ENCODE measurements around the gene SLC22A31.

SLC22A31 gene

DNA sequence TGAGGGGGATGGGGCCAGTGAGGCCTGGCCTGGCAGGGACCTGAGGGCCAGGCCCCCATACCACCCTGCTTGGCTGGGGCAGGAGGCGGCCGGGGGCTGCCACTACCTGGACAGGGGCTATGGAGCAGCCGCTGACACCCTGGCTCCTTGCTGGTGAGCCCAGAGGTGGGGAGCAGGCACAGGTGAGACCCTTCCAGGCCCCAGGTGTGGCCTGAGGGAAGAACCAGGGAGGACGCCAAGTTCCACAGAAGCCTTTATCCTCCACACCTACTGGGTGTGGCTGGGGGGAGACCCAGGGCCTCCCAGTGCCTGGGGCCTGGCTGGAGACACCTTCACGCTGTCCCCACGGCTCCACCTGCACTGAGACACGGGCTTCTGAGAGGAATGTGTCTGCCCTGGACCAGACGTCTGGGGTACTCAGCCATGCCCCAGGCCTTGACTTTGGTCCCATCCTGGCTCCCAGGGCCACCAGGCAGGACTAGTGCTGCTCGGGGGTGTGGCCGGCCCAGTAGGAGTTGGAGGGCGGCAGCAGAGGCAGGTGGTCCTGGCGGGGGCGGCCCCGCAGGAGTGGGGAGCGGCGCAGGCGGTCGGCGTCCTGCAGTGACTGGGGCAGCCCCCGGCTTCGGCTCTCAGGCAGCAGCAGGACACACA is 4.7 kb downstream of the SLC22A31 start:
- Histone ChIP-seq H3F3A (ENCODE audit: insufficient read depth, low read length) (no peaks in the 10 kb centered on the region), H3K27me3 (replicated peaks; ENCODE audit: insufficient read depth, low read length) (no peaks in the 10 kb centered on the region), H3K79me2 (ENCODE audit: low read length) (no peaks in the 10 kb centered on the region), H3K9me2 (replicated peaks; ENCODE audit: insufficient read depth, low read length) (no peaks in the 10 kb centered on the region), H3K36me3 (replicated peaks; ENCODE audit: insufficient read depth, low read length) (no peaks in the 10 kb centered on the region), H3K4me3 (ENCODE audit: low read length) (no peak overlapping the region), H3K9me3 (replicated peaks; ENCODE audit: insufficient read depth, low read length) (no peaks in the 10 kb centered on the region), H4K20me1 (ENCODE audit: insufficient read depth, low read length) (no peaks in the 10 kb centered on the region), H3K9ac (ENCODE audit: low read length) (no peak overlapping the region), H2AFZ (ENCODE audit: low read length) (no peak overlapping the region), H3K4me1 (ENCODE audit: low read length) (no peaks in the 10 kb centered on the region), H3K4me2 (ENCODE audit: low read depth, low read length) (no peak overlapping the region), H3K27ac (ENCODE audit: low read length) (no peak overlapping the region)
- no peak for TF ChIP-seq CTCF (IDR thresholded peaks at IDR 0.05; ENCODE audit: low read length)
- DNase-seq: no peak

- no peak for DNase-seq
- Histone ChIP-seq H3K4me3 (ENCODE audit: low read length) (no peak overlapping the region), H3K9me2 (replicated peaks; ENCODE audit: insufficient read depth, low read length) (no peaks in the 10 kb centered on the region), H2AFZ (ENCODE audit: low read length) (no peak overlapping the region), H3F3A (ENCODE audit: insufficient read depth, low read length) (no peaks in the 10 kb centered on the region), H3K36me3 (replicated peaks; ENCODE audit: insufficient read depth, low read length) (no peaks in the 10 kb centered on the region), H3K27ac (ENCODE audit: low read length) (no peak overlapping the region), H3K4me2 (ENCODE audit: low read depth, low read length) (no peak overlapping the region), H4K20me1 (ENCODE audit: insufficient read depth, low read length) (no peaks in the 10 kb centered on the region), H3K9me3 (replicated peaks; ENCODE audit: insufficient read depth, low read length) (no peaks in the 10 kb centered on the region), H3K79me2 (ENCODE audit: low read length) (no peaks in the 10 kb centered on the region), H3K4me1 (ENCODE audit: low read length) (no peaks in the 10 kb centered on the region), H3K9ac (ENCODE audit: low read length) (no peak overlapping the region), H3K27me3 (replicated peaks; ENCODE audit: insufficient read depth, low read length) (no peaks in the 10 kb centered on the region)
- TF ChIP-seq CTCF (IDR thresholded peaks at IDR 0.05; ENCODE audit: low read length): no peak
- TF ChIP-seq EZH2phosphoT487 (IDR thresholded peaks at IDR 0.05; ENCODE audit: low read length): no peak
- TF ChIP-seq EZH2 (optimal IDR thresholded peaks at IDR 0.05; ENCODE audit: low read depth, low read length): no peak
Observed at GRCh38 chr16:89194340-89195311, 5.7 kb downstream of the SLC22A31 start.

DNA sequence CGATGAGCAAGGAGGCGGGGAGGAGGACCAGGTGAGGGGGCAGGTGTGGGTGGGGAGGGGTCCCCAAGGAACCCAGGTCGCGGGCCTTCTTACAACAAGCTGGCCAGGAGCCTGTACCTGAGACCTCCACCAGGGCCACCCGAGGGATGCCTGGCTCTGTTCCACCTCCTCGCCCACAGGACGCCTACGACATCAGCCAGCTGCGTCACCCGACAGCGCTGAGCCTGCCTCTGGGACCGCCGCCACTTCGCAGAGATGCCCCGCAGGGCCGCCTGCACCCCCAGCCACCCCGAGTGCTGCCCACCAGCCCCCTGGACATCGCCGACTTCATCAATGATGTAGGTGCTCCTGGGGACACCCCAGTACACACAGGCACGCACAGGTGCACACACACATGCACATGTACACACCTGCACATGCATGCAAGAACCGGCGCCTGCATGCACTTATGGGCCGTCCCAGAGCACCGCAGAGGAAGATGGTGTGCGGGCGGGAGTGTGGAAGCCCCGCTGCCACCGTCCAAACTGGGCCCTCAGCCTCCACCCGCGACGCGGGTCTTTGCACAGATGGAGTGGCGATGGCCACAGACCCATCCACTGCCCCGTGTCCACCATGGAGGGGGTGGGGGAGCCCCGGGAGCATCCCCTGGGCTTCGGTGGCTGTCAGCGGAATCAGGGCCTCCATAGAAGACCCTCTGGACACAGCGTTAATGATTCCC is 6.6 kb downstream of the SLC22A31 start:
- no peak overlapping the region for H2AFZ ChIP-seq (ENCODE audit: low read length)
- no peak for DNase-seq

More for the DNA sequence above, 6.6 kb downstream of the SLC22A31 start:
- Histone ChIP-seq H3K79me2 (ENCODE audit: low read length) (no peaks in the 10 kb centered on the region), H3K27ac (ENCODE audit: low read length) (no peak overlapping the region), H3K4me1 (ENCODE audit: low read length) (no peaks in the 10 kb centered on the region), H3K36me3 (replicated peaks; ENCODE audit: insufficient read depth, low read length) (no peaks in the 10 kb centered on the region), H3K9me2 (replicated peaks; ENCODE audit: insufficient read depth, low read length) (no peaks in the 10 kb centered on the region), H3K9ac (ENCODE audit: low read length) (no peak overlapping the region), H3F3A (ENCODE audit: insufficient read depth, low read length) (no peaks in the 10 kb centered on the region), H3K4me2 (ENCODE audit: low read depth, low read length) (no peak overlapping the region), H3K27me3 (replicated peaks; ENCODE audit: insufficient read depth, low read length) (no peaks in the 10 kb centered on the region), H3K4me3 (ENCODE audit: low read length) (no peak overlapping the region), H4K20me1 (ENCODE audit: insufficient read depth, low read length) (no peaks in the 10 kb centered on the region), H3K9me3 (replicated peaks; ENCODE audit: insufficient read depth, low read length) (no peaks in the 10 kb centered on the region)
- TF ChIP-seq EZH2phosphoT487 (IDR thresholded peaks at IDR 0.05; ENCODE audit: low read length): no peak
- TF ChIP-seq CTCF (IDR thresholded peaks at IDR 0.05; ENCODE audit: low read length): no peak

All from MM.1S (cell line).